Caki2 (cell line): ENCODE results near the gene DGKD. TPM values are rescaled to one million over a fixed set of nuclear protein-coding genes. Genes with fewer than 3 reads are reported as not detected.

ENCODE experiments used
- total RNA-seq: library from RNA; depleted of rRNA; stranded (reverse); fragments of >200 nt; shearing (Covaris generic); gene quantifications from 2 replicates; pipeline ENCODE4 v1.2.3, GENCODE V29; 2014; ENCODE audit warnings: low replicate concordance; rRNA removed

The DGKD gene
- total RNA-seq, 1 experiment from 2014 or later = 7.8 TPM

Other genes with a start within 250 kb of the DGKD start
- 33.0 and 41.6 TPM in 2 replicates for gene ATG16L1, start 102.8 kb upstream of the DGKD start, total RNA-seq
- not detected in 2 replicates for gene SAG, start 46.7 kb upstream of the DGKD start, total RNA-seq
- 12.2 and 23.4 TPM in 2 replicates for gene USP40, start 212.3 kb downstream of the DGKD start, total RNA-seq